Activated CD4-positive, alpha-beta memory T cell treated with anti-CD3 and anti-CD28 coated beads for 36 hours (primary cell): ENCODE measurements around the gene CD300H. TPM values are rescaled to one million over a fixed set of nuclear protein-coding genes. Genes with fewer than 3 reads are reported as not detected.

Source experiments
- total RNA-seq, 2 experiments: library from RNA; stranded (reverse); gene quantifications; one replicate each; pipeline ENCODE4 v1.2.3, GENCODE V29; 2021

The CD300H gene
- total RNA-seq, 2 experiments from 2014 or later, result not detected

Other genes with a start within 250 kb of the CD300H start
- gene KIF19, start 241.3 kb downstream of the CD300H start, total RNA-seq, result under 1 TPM; 0.51 to 0.59 TPM
- gene BTBD17, start 205.6 kb downstream of the CD300H start, total RNA-seq, result not detected
- not detected for gene GPR142, start 200.0 kb downstream of the CD300H start, total RNA-seq
- under 1 TPM; 0.40 to 0.41 TPM for gene GPRC5C, start 135.4 kb downstream of the CD300H start, total RNA-seq
- gene CD300A, start 100.9 kb downstream of the CD300H start, total RNA-seq, result 10 to 100 TPM; 11.3 to 12.3 TPM
- not detected for gene CD300LB, start 36.0 kb downstream of the CD300H start, total RNA-seq
- under 1 TPM in 1 of 2 experiments, not detected in 1; 0.14 TPM for gene CD300C, start 21.4 kb downstream of the CD300H start, total RNA-seq
- gene CD300LD, start 24.8 kb upstream of the CD300H start, total RNA-seq, result not detected
- not detected for gene CD300E, start 56.2 kb upstream of the CD300H start, total RNA-seq
- gene CD300LF, start 145.4 kb upstream of the CD300H start, total RNA-seq, result not detected
- 1 to 10 TPM; 6.5 to 7.0 TPM for gene RAB37, start 169.7 kb upstream of the CD300H start, total RNA-seq
- 100 to 1,000 TPM; 136 TPM for gene NHERF1, start 181.1 kb upstream of the CD300H start, total RNA-seq
- 10 to 100 TPM; 42.9 to 46.9 TPM for gene NAT9, start 208.8 kb upstream of the CD300H start, total RNA-seq